ENCODE measurements around the gene EPB41L4B.

GRCh38 chr9:109247228-109247627, 73.6 kb downstream of the EPB41L4B start:
- no peak for TF ChIP-seq CTCF (IDR thresholded peaks at IDR 0.05; ENCODE audit: low read depth, low read length)
- no peak for TF ChIP-seq EZH2phosphoT487 (IDR thresholded peaks at IDR 0.05; ENCODE audit: low read depth)
